Measurements from ENCODE around the gene MOB3C. TPM values are rescaled to one million over a fixed set of nuclear protein-coding genes. Genes with fewer than 3 reads are reported as not detected.

Gene MOB3C
- total RNA-seq, 2 donors from 2014 or later = 20.8 to 23.3 TPM

DNA sequence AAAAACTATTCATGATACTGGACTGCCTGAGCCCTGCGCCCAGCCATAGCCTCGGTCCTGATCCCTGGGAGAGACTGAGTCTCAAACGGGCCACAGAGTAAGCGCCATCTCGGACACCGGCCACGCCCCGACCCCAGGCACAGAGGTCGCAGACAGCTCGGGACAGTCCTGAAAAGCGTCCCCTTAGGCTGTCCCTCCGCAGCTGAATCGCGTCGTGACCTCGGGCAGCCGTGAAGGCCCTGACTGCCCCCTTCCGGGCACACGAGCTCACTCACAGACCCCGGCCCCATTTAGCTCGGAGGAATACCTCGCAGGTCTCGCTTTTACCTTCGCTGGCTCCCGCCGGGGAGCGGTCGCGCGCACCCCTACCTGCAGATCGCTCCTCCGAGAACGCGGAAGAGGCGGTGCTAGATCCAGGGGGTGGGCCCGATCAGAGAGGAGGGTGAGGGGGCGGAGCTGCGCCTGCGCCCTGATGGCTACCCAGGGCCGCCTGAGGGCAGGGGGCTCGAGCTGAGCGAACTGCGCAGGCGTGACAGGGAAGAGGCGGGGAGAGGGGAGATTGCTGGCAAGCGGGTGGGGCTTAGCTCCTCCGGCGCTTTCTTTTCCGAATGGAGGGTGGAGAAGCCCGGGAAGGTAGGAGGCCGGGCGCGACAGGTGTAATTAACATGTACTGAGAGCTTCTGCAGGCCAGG lies 12.6 kb downstream of the MOB3C start, which contains the start of gene MKNK1:
TSS of gene MKNK1 (minus strand) at position 411 of the 692 bp plus-strand sequence. CDS start 20,941 bp downstream, outside the sequence.
- DNase-seq (peak; percentile 98 to 99 (median 99)), ATAC-seq (peak; percentile 89)
- H3K4me3 ChIP-seq = peak within 1 kb of the TSS; percentile 60 to 68
- TF ChIP-seq, protein P1, sequence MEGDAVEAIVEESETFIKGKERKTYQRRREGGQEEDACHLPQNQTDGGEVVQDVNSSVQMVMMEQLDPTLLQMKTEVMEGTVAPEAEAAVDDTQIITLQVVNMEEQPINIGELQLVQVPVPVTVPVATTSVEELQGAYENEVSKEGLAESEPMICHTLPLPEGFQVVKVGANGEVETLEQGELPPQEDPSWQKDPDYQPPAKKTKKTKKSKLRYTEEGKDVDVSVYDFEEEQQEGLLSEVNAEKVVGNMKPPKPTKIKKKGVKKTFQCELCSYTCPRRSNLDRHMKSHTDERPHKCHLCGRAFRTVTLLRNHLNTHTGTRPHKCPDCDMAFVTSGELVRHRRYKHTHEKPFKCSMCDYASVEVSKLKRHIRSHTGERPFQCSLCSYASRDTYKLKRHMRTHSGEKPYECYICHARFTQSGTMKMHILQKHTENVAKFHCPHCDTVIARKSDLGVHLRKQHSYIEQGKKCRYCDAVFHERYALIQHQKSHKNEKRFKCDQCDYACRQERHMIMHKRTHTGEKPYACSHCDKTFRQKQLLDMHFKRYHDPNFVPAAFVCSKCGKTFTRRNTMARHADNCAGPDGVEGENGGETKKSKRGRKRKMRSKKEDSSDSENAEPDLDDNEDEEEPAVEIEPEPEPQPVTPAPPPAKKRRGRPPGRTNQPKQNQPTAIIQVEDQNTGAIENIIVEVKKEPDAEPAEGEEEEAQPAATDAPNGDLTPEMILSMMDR (IDR thresholded peaks at IDR 0.05) = peak in 4 of 7 experiments; percentile 13 to 22 (median 21)
- TF ChIP-seq POLR2A (IDR thresholded peaks at IDR 0.05) = peak; percentile 92 to 96 (median 94)
- intact Hi-C loops (cut with DNase I) = no loop called here
- peaks cover 86% of the 10 kb centered on the region for H3K4me1 ChIP-seq
- peaks cover 6 to 8% of the 10 kb centered on the region in 2 donors for H3K36me3 ChIP-seq (replicated peaks in 1 of 2; ENCODE audit: insufficient read depth in 1 of 2, low read depth in 2 of 2)
- H3K27ac ChIP-seq = peak within 1 kb of the TSS; percentile 79 to 95 (median 91)
- no peaks in the 10 kb centered on the region for H3K27me3 ChIP-seq
- H3K9me3 ChIP-seq = no peaks in the 10 kb centered on the region
- 0% methylated on average over 27 to 53 of the region's 53 CpGs for WGBS, 2 donors

DNA sequence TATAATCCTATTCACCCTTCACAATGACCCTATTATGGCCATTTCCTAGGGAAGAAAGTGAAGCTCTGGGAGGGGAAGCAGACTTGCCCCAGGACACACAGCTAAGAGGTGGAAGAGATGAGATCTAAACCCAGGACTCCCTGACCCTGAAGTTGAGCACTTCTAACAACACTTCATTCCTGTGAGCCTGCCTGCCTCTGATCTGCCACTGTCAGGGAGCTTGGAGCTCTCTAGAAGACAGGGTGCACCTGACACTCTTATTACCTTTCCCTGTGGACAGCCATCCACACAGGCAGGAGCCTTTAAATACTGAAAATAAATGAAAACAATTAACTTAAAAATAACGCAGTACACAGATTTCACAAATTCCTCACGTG lies 13.1 kb downstream of the MOB3C start:
- no peak for TF ChIP-seq POLR2A (IDR thresholded peaks at IDR 0.05)
- TF ChIP-seq, protein P1 (IDR thresholded peaks at IDR 0.05) = no peak
- DNase-seq (no peak), ATAC-seq (no peak)
- H3K36me3 ChIP-seq (replicated peaks in 1 of 2; ENCODE audit: insufficient read depth in 1 of 2, low read depth in 2 of 2) = peaks cover 4 to 5% of the 10 kb centered on the region in 2 donors
- H3K4me3 ChIP-seq = peak overlapping the region; percentile 60 to 68
- intact Hi-C loops (cut with DNase I) = no loop called here
- peak overlapping the region; percentile 79 to 95 (median 91) for H3K27ac ChIP-seq
- WGBS, 2 donors = 0% methylated on average over 2 of the region's 2 CpGs
- no peaks in the 10 kb centered on the region for H3K27me3 ChIP-seq
- H3K4me1 ChIP-seq = peaks cover 86% of the 10 kb centered on the region
- H3K9me3 ChIP-seq = no peaks in the 10 kb centered on the region

DNA sequence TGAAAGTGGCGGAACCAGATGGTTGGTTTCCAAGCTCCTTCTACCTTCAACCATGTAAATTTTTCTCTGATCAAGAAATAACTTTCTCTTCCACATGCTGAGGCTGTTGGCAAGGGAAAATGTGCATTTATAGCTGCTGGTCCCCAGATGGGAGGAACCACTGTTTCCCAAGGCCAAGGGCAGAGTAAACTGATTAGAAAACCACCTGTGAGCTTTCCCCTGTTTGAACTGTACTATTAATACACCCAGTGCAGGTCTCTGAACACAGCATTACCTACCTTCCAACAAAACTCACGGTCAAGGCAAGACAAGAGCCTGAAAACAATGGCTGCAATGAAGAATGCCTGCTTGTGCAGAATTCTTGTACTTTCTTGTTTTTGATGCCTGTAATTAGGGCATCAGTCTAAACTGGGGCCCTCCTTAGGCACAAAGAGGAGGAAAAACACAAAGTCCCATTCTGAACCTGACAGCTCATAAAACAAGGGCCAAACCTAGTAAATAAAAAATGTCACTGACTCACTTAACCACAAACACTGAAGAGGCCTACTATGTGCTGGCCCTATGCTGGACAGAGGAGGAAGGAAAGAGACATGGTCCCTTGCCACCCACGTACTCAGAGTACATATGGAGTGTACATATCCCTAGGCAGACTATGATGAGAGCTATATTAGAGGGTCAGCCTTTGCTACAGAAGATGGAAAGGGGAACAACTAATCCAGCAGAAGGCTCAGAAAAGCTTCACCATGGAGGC lies 15.2 kb downstream of the MOB3C start:
- WGBS, 2 donors = 47 to 63% methylated on average over 3 of the region's 3 CpGs

DNA sequence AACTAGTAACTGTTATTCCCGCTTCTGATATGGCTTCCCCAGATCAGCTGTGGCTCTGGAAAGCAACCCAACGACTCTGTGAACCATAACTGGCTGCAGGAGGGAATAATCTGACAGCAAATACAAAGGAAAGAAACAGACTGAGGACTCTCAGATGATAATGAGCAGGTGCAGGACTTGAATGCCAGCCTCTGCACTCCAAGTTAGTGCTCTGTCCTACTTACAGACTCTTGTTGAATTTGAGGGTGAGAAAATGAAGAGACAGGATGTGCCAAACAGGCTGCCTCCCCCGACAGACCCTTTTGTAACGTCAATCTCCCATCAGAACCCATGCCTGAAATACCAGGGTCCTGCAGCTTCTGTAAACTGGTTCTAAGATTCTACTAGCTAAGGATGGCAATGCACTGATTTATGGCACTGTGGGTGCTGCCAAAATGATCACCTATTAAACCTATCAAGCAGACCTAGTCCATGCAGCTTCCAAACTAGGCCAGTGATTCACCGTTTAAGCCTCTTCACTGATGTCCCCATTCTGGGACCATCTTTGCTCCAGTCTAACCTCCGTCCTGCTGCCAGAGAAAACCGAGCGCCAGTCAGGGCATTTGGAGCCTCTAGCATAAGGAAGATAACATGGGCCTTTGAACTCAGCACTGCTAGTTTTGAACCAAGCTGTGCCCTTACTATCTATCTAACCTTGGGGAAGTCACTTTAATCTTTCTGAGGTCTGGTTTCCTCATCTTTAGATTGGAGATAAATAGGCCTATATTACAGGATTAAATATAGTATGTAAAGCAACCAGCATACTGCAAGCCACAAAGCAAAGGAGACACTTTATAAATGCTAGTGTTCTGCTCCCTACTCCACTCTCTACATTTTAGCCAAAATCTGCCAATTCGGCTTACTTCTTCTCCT lies 17.3 kb downstream of the MOB3C start:
- no peaks in the 10 kb centered on the region for H3K36me3 ChIP-seq (replicated peaks in 1 of 2; ENCODE audit: insufficient read depth in 1 of 2, low read depth in 2 of 2)

More for the DNA sequence above, 15.2 kb downstream of the MOB3C start:
- peak; percentile 55 to 88 (median 82) for TF ChIP-seq POLR2A (IDR thresholded peaks at IDR 0.05)
- TF ChIP-seq, protein P1 (IDR thresholded peaks at IDR 0.05) = peak in 1 of 7 experiments; percentile 9
- no peak overlapping the region for H3K4me3 ChIP-seq
- intact Hi-C loops (cut with DNase I) = no loop called here
- H3K9me3 ChIP-seq = no peaks in the 10 kb centered on the region
- no peaks in the 10 kb centered on the region for H3K27me3 ChIP-seq
- H3K36me3 ChIP-seq (replicated peaks in 1 of 2; ENCODE audit: insufficient read depth in 1 of 2, low read depth in 2 of 2) = no peaks in the 10 kb centered on the region
- peak; percentile 82 to 92 (median 86) for DNase-seq
- H3K4me1 ChIP-seq = peaks cover 86% of the 10 kb centered on the region
- peak; percentile 75 for ATAC-seq
- H3K27ac ChIP-seq = peak overlapping the region; percentile 62 to 93 (median 84)

More for the DNA sequence above, 17.3 kb downstream of the MOB3C start:
- TF ChIP-seq POLR2A (IDR thresholded peaks at IDR 0.05) = no peak
- TF ChIP-seq, protein P1 (IDR thresholded peaks at IDR 0.05) = no peak
- intact Hi-C loops (cut with DNase I) = no loop called here
- no peaks in the 10 kb centered on the region for H3K9me3 ChIP-seq
- peak overlapping the region; percentile 51 to 93 (median 76) for H3K27ac ChIP-seq
- no peak for ATAC-seq
- no peak for DNase-seq
- no peaks in the 10 kb centered on the region for H3K27me3 ChIP-seq
- peaks cover 81% of the 10 kb centered on the region for H3K4me1 ChIP-seq
- 24 to 30% methylated on average over 9 of the region's 9 CpGs for WGBS, 2 donors
- no peak overlapping the region for H3K4me3 ChIP-seq
